ENCODE results near the gene VEGFD.

The VEGFD gene

GRCh38 chrX:15373976-15374375, 10.2 kb downstream of the VEGFD start:
- no peak for TF ChIP-seq ZC3H10 (CRISPR knock-in tag; IDR thresholded peaks at IDR 0.05)
- TF ChIP-seq TOX (CRISPR knock-in tag; IDR thresholded peaks at IDR 0.05; ENCODE audit: borderline replicate concordance) = no peak
- TF ChIP-seq ESRRG (CRISPR knock-in tag; IDR thresholded peaks at IDR 0.05) = no peak
- no peak for TF ChIP-seq CSDC2 (CRISPR knock-in tag; IDR thresholded peaks at IDR 0.05)
- TF ChIP-seq ARNTL (CRISPR knock-in tag; IDR thresholded peaks at IDR 0.05; ENCODE audit: borderline replicate concordance, low read depth) = no peak
- TF ChIP-seq ISL1 (CRISPR knock-in tag; IDR thresholded peaks at IDR 0.05) = no peak
- no peak for TF ChIP-seq CREB5 (CRISPR knock-in tag; IDR thresholded peaks at IDR 0.05; ENCODE audit: low read depth)
- TF ChIP-seq OSR1 (CRISPR knock-in tag; IDR thresholded peaks at IDR 0.05) = no peak
- no peak for TF ChIP-seq ZNF565 (CRISPR knock-in tag; conservative IDR thresholded peaks at IDR 0.05; ENCODE audit: low read depth)
- TF ChIP-seq TCF4 (CRISPR knock-in tag; IDR thresholded peaks at IDR 0.05; ENCODE audit: borderline replicate concordance) = no peak
- TF ChIP-seq RARB (CRISPR knock-in tag; IDR thresholded peaks at IDR 0.05) = no peak
- TF ChIP-seq ZNF8 (CRISPR knock-in tag; IDR thresholded peaks at IDR 0.05) = no peak
- TF ChIP-seq BACH2 (CRISPR knock-in tag; IDR thresholded peaks at IDR 0.05; ENCODE audit: borderline replicate concordance) = no peak
- TF ChIP-seq TSHZ2 (CRISPR knock-in tag; IDR thresholded peaks at IDR 0.05) = no peak
- no peak for TF ChIP-seq ZNF70 (CRISPR knock-in tag; IDR thresholded peaks at IDR 0.05)
- ATAC-seq = no peak

- TF ChIP-seq ZNF565 (CRISPR knock-in tag; conservative IDR thresholded peaks at IDR 0.05; ENCODE audit: low read depth) (no peak), ZNF70 (CRISPR knock-in tag; IDR thresholded peaks at IDR 0.05) (no peak)
- ATAC-seq = no peak
Observed at GRCh38 chrX:15366506-15367352, 17.5 kb downstream of the VEGFD start.

- no peak for ATAC-seq
- TF ChIP-seq PPARA (CRISPR knock-in tag; IDR thresholded peaks at IDR 0.05; ENCODE audit: borderline replicate concordance) (no peak), PATZ1 (CRISPR knock-in tag; IDR thresholded peaks at IDR 0.05; ENCODE audit: borderline replicate concordance) (no peak), POU6F1 (CRISPR knock-in tag; IDR thresholded peaks at IDR 0.05; ENCODE audit: borderline replicate concordance, low read depth) (no peak), ESRRG (CRISPR knock-in tag; IDR thresholded peaks at IDR 0.05) (no peak), SNAI2 (CRISPR knock-in tag; IDR thresholded peaks at IDR 0.05) (no peak), TSHZ2 (CRISPR knock-in tag; IDR thresholded peaks at IDR 0.05) (no peak), ZNF565 (CRISPR knock-in tag; conservative IDR thresholded peaks at IDR 0.05; ENCODE audit: low read depth) (no peak), ZFP3 (CRISPR knock-in tag; IDR thresholded peaks at IDR 0.05) (no peak), RARB (CRISPR knock-in tag; IDR thresholded peaks at IDR 0.05) (no peak), CSRNP3 (CRISPR knock-in tag; IDR thresholded peaks at IDR 0.05) (no peak)
Observed at GRCh38 chrX:15359701-15360100, 24.5 kb downstream of the VEGFD start.

All from SK-N-SH treated with all-trans-retinoic acid at 6 μM for 48 hours (cell line).